Gastroesophageal sphincter (tissue), 3 donors: ENCODE data around the gene CEP170B.

ENCODE experiments used
- CTCF ChIP-seq, 4 experiments: fragments of 200-600 bp in 2 of 4; fragments of 450-650 bp in 2 of 4; sonication (generic) in 1 of 4; IDR thresholded peaks; one replicate each; pipeline ENCODE4 v1.5.1; 2017 to 2019; ENCODE audit warnings: antibody characterized with exemption in 4 of 4, mild to moderate bottlenecking in 2 of 4, moderate library complexity in 2 of 4
- POLR2A ChIP-seq, 2 donors: fragments of 450-650 bp; IDR thresholded peaks; one replicate each; pipeline ENCODE4 v1.6.1; 2017; ENCODE audit warnings: antibody characterized with exemption in 2 of 2, mild to moderate bottlenecking in 2 of 2, moderate library complexity in 1 of 2
- POLR2AphosphoS5 ChIP-seq: sonication (generic); formaldehyde crosslinking; IDR thresholded peaks from one replicate; pipeline ENCODE4 v1.6.1; 2017; ENCODE audit warnings: antibody characterized with exemption

GRCh38 chr14:104820669-104821228, 44.3 kb upstream of the CEP170B start:
- TF ChIP-seq CTCF (IDR thresholded peaks at IDR 0.05) (peak in 3 of 4 experiments; percentile 51 to 61 (median 51)), POLR2A (IDR thresholded peaks at IDR 0.05) (no peak), POLR2AphosphoS5 (peak; percentile 12)
